NB4 (cell line): Measurements from ENCODE around the gene LRRC27.
"Not testable (repeated sequence)": the region's sequence is repeated elsewhere in the genome, so short reads cannot be mapped to it uniquely, and the experiment has no call there.

Source experiments
- DNase-seq: peaks from one replicate; pipeline ENCODE4 v3.0.0; 2010; ENCODE audit warnings: low read depth
- H3K4me3 ChIP-seq: one replicate; pipeline ENCODE4 v1.5.1; 2011; ENCODE audit warnings: mild to moderate bottlenecking, low read depth, low read length, moderate library complexity
- MAX ChIP-seq: IDR thresholded peaks from 2 replicates; pipeline ENCODE4 v1.6.1; 2011; ENCODE audit warnings: low read depth, low read length
- MYC ChIP-seq: IDR thresholded peaks from 2 replicates; pipeline ENCODE4 v1.6.1; 2011; ENCODE audit warnings: low read depth, low read length
- POLR2A ChIP-seq: IDR thresholded peaks from 2 replicates; pipeline ENCODE4 v1.6.1; 2011; ENCODE audit warnings: mild to moderate bottlenecking; ENCODE audit not compliant: insufficient read length; ENCODE audit errors: extremely low read depth
- TF ChIP-seq, protein P1 (sequence below): IDR thresholded peaks from one replicate; pipeline ENCODE4 v1.5.1; 2012; ENCODE audit warnings: low read depth, low read length

Gene LRRC27

GRCh38 chr10:132374176-132374575 lies 42.2 kb downstream of the LRRC27 start:
- TF ChIP-seq MYC (no peak), POLR2A (no peak), MAX (no peak)
- TF ChIP-seq, protein P1, sequence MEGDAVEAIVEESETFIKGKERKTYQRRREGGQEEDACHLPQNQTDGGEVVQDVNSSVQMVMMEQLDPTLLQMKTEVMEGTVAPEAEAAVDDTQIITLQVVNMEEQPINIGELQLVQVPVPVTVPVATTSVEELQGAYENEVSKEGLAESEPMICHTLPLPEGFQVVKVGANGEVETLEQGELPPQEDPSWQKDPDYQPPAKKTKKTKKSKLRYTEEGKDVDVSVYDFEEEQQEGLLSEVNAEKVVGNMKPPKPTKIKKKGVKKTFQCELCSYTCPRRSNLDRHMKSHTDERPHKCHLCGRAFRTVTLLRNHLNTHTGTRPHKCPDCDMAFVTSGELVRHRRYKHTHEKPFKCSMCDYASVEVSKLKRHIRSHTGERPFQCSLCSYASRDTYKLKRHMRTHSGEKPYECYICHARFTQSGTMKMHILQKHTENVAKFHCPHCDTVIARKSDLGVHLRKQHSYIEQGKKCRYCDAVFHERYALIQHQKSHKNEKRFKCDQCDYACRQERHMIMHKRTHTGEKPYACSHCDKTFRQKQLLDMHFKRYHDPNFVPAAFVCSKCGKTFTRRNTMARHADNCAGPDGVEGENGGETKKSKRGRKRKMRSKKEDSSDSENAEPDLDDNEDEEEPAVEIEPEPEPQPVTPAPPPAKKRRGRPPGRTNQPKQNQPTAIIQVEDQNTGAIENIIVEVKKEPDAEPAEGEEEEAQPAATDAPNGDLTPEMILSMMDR: no peak
- no peak for DNase-seq

DNA sequence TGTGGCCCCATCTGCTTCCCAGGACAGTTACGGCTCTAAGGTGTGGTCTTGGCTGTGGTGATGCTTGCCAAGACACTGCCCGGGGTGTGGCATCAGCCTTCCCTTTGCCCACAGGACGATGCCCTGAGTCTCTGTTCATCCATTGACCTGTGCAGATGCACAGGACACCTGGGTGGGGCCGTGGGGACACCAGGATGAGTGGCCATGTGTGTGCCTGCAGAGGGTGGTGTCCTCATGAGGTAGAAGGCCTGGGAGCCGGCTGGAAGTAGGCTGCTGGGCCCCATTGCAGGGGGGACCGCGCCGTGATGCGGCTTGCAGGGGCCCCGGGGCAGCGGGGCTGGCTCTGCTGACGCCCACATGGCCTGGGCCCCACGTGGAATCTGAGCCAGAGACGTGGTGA lies 42.6 kb downstream of the LRRC27 start:
- no peak overlapping the region for H3K4me3 ChIP-seq
- TF ChIP-seq MYC (no peak), POLR2A (no peak), MAX (no peak)
- TF ChIP-seq, protein P1: no peak
- peak; percentile 16 for DNase-seq

More at GRCh38 chr10:132374176-132374575, 42.2 kb downstream of the LRRC27 start:
- H3K4me3 ChIP-seq: no peak overlapping the region

GRCh38 chr10:132375116-132375794 lies 43.3 kb downstream of the LRRC27 start:
- DNase-seq: peak; percentile 87
- peak overlapping the region; percentile 0 for H3K4me3 ChIP-seq
- 0 out of 2 replicates have a peak, but pooled peaks have one; percentile 30 for TF ChIP-seq MYC
- no peak for TF ChIP-seq POLR2A
- peak; percentile 91 for TF ChIP-seq MAX

- TF ChIP-seq POLR2A (no peak), MAX (no peak), MYC (no peak)
- TF ChIP-seq, protein P1: no peak
- no peak for DNase-seq
- peak overlapping the region; percentile 8 for H3K4me3 ChIP-seq
These were observed 43.9 kb downstream of the LRRC27 start for GRCh38 chr10:132375795-132376297.

DNA sequence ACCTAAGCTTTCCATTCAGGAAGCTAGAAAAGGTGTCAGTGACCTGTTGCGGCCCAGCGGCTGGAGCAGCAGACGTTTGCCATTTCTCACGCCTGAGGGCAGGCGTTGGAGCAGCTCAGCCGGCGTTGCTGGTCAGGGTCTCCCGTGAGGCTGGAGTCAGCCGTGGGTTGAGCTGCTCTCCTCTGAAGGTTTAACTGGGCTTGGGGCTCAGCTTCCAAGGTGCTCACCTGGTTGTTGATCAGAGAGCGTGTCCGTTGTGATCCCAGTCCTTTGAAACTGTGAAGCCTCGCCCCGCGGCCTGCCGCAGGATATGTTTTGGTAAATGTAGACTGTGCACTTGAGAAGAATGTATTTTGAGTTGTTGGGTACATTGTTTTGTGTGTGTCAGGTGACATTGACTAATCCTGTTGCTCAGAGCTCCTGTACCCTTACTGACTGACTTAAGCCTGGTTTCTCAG lies 44.4 kb downstream of the LRRC27 start:
- H3K4me3 ChIP-seq: no peak overlapping the region
- TF ChIP-seq MAX (no peak), MYC (no peak), POLR2A (no peak)
- TF ChIP-seq, protein P1: no peak
- DNase-seq: no peak

DNA sequence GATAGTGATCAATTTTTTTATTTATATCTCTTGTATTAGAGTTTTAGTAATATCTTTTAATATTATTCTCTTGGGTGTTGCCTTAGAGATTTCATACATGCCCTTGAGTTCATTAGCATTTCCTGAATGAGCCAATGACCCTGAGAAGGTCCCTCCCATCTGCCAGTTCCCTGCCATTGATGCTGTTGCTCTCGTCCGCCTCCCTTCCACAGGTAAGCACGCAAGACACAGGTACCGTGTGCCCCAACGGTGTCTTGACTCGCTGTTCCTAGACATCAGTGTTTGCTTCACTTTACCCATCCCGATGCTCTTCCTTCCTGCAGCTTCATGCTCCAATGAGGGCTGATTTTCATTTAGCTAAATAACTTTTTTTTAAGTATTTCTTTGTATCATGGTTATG lies 45.3 kb downstream of the LRRC27 start:
- DNase-seq: no peak
- no peak overlapping the region for H3K4me3 ChIP-seq
- TF ChIP-seq MAX (no peak), POLR2A (no peak), MYC (no peak)
- TF ChIP-seq, protein P1: no peak

DNA sequence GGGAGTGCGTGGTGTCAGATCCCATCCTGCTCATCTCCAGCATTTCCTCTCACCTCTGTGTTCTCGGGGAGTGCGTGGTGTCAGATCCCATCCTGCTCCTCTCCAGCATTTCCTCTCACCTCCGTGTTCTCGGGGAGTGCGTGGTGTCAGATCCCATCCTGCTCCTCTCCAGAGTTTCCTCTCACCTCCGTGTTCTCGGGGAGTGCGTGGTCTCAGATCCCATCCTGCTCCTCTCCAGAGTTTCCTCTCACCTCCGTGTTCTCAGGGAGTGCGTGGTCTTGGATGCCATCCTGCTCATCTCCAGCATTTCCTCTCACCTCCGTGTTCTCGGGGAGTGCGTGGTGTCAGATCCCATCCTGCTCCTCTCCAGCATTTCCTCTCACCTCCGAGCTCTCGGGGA lies 47.0 kb downstream of the LRRC27 start:
- DNase-seq, H3K4me3 ChIP-seq: not testable (repeated sequence)

DNA sequence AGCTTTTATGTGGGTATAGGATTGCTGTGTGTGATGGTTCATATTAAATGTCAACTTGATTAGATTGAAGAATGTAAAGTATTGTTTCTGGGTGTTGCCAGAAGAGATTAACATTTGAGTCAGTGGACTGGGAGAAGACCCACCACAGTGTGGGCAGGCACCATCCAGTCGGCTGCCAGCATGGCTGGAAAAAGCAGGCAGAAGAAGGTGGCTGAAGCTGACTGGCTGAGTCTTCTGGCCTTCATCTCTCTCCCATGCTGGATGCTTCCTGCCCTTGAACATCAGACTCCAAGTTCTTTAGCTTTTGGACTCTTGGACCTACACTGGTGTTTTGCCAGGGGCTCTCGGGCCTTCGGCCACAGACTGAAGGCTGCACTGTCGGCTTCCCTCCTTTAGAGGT lies 49.0 kb downstream of the LRRC27 start:
- DNase-seq, H3K4me3 ChIP-seq: not testable (repeated sequence)
